A673 (cell line): Measurements from ENCODE around the gene ALDH16A1. TPM values are rescaled to one million over a fixed set of nuclear protein-coding genes. Genes with fewer than 3 reads are reported as not detected.

Experiments
- BruUV-seq: library from RNA; stranded (reverse); fragments of 400-500 nt; replicated peaks from 2 replicates; lab custom pipeline; 2021; lab: Mats Ljungman, UMichigan
- CTCF ChIA-PET: fragments of 300-600 bp; sonication (Branson Sonifier 250); formaldehyde crosslinking; loops from one replicate; lab custom pipeline; 2022; ENCODE audit warnings: antibody characterized with exemption; lab: Charles Lee
- POLR2A ChIA-PET: fragments of 300-600 bp; sonication (Branson Sonifier 250); formaldehyde crosslinking; loops from one replicate; lab custom pipeline; 2022; ENCODE audit warnings: antibody characterized with exemption; ENCODE audit not compliant: low non-redundant PET; lab: Charles Lee
- DNase-seq: peaks from one replicate; pipeline ENCODE4 v3.0.0-alpha.2; 2015; ENCODE audit warnings: low spot score
- H3K27ac ChIP-seq: fragments of 200-600 bp; sonication (generic); 2 replicates; pipeline ENCODE4 v1.5.1; 2016; ENCODE audit warnings: mixed run types, low read depth, mild to moderate bottlenecking, mixed read lengths, antibody characterized with exemption, low read length; ENCODE audit not compliant: poor library complexity, severe bottlenecking
- H3K27me3 ChIP-seq: fragments of 200-600 bp; sonication (generic); replicated peaks from 2 replicates; pipeline ENCODE4 v1.6.1; 2017; ENCODE audit warnings: mixed run types, low read depth, mild to moderate bottlenecking, mixed read lengths, antibody characterized with exemption, low read length; ENCODE audit not compliant: insufficient read depth, poor library complexity
- H3K36me3 ChIP-seq: fragments of 200-600 bp; sonication (generic); 2 replicates; pipeline ENCODE4 v1.6.1; 2016; ENCODE audit warnings: mixed run types, mild to moderate bottlenecking, mixed read lengths, antibody characterized with exemption, low read length; ENCODE audit not compliant: insufficient read depth, poor library complexity, severe bottlenecking
- H3K4me1 ChIP-seq: fragments of 200-600 bp; sonication (generic); 2 replicates; pipeline ENCODE4 v1.6.1; 2017; ENCODE audit warnings: mixed run types, mild to moderate bottlenecking, mixed read lengths, antibody characterized with exemption, low read length; ENCODE audit not compliant: insufficient read depth, poor library complexity, severe bottlenecking
- H3K4me3 ChIP-seq: fragments of 200-600 bp; sonication (generic); 2 replicates; pipeline ENCODE4 v1.5.1; 2016; ENCODE audit warnings: low read depth, mixed run types, mild to moderate bottlenecking, mixed read lengths, low read length; ENCODE audit not compliant: poor library complexity, severe bottlenecking
- H3K9me3 ChIP-seq: fragments of 200-600 bp; sonication (generic); 2 replicates; pipeline ENCODE4 v1.6.1; 2016; ENCODE audit warnings: mixed run types, low read depth, mild to moderate bottlenecking, mixed read lengths, antibody characterized with exemption, low read length; ENCODE audit not compliant: poor library complexity, severe bottlenecking
- CTCF ChIP-seq: fragments of 300-800, 200-600 bp; sonication (generic); conservative IDR thresholded peaks from 2 replicates; pipeline ENCODE4 v1.5.1; 2017; ENCODE audit warnings: low read depth, mild to moderate bottlenecking, antibody characterized with exemption, low read length, moderate library complexity, mixed read lengths
- EZH2 ChIP-seq: fragments of 200-600 bp; sonication (generic); IDR thresholded peaks from 2 replicates; pipeline ENCODE4 v1.6.1; 2017; ENCODE audit warnings: borderline replicate concordance, low read depth, mild to moderate bottlenecking, mixed read lengths, antibody characterized with exemption, low read length; ENCODE audit not compliant: poor library complexity, severe bottlenecking
- intact Hi-C: fragments of 100-400 bp; cut with micrococcal nuclease; formaldehyde crosslinking; loops from one replicate; pipeline ENCODE4 v1.10.0; 2022; ENCODE audit not compliant: unreplicated experiment
- total RNA-seq: library from RNA; stranded (reverse); gene quantifications from 2 replicates; pipeline ENCODE4 v1.2.3, GENCODE V29; 2021

ALDH16A1 gene
- total RNA-seq, 1 experiment from 2014 or later = 23.2 TPM

GRCh38 chr19:49428547-49429451, 24.2 kb upstream of the ALDH16A1 start:
- POLR2A ChIA-PET = no interaction called here
- BruUV-seq = no TSS peak
- Histone ChIP-seq H3K4me3 (no peak overlapping the region), H3K27ac (no peak overlapping the region), H3K36me3 (no peaks in the 10 kb centered on the region), H3K27me3 (peaks cover 49% of the 10 kb centered on the region), H3K4me1 (peaks cover 10% of the 10 kb centered on the region), H3K9me3 (no peaks in the 10 kb centered on the region)
- CTCF ChIA-PET = interaction anchor here (0.7 kb wide), 1 partner anchor 10 kb away, joined by 3 read pairs; no protein-coding TSS in a partner anchor
- intact Hi-C loops = no loop called here
- no peak for DNase-seq
- TF ChIP-seq CTCF = no peak
- no peak for TF ChIP-seq EZH2

DNA sequence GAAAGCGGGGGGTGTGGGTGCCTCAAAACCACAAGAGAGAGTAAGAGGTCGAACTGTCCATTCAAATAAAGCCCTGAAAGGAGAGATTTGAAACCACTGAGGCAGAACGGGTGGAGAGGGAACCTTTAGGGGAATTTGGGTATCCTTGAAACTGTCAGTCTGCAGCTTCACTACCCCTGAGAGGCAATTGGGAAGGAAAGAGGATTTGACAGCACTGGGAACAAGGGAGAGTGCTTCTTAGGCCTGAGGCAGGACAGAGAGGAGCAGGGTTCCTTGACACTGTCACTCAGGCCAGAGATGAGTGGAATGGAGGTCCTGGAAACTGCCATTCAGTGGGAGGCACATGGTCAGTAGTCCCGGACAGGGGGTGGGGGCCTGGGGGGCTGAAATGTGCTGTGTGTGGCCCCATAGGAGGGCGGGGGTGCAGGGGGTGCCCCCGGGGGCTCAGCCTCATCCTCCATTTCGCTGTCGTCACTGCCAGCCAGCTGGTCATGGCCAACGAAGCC, 22.8 kb upstream of the ALDH16A1 start:
- ChIA-PET POLR2A (no interaction called here), CTCF (interaction anchor here (0.7 kb wide), 1 partner anchor 39 kb away, joined by 3 read pairs; no protein-coding TSS in a partner anchor)
- no peaks in the 10 kb centered on the region for H3K9me3 ChIP-seq
- H3K27me3 ChIP-seq = peaks cover 35% of the 10 kb centered on the region
- no TSS peak for BruUV-seq
- H3K4me3 ChIP-seq = no peak overlapping the region
- peaks cover 10% of the 10 kb centered on the region for H3K4me1 ChIP-seq
- no peak for DNase-seq
- H3K27ac ChIP-seq = no peak overlapping the region
- TF ChIP-seq EZH2 (no peak), CTCF (no peak)
- intact Hi-C loops = no loop called here
- H3K36me3 ChIP-seq = no peaks in the 10 kb centered on the region

DNA sequence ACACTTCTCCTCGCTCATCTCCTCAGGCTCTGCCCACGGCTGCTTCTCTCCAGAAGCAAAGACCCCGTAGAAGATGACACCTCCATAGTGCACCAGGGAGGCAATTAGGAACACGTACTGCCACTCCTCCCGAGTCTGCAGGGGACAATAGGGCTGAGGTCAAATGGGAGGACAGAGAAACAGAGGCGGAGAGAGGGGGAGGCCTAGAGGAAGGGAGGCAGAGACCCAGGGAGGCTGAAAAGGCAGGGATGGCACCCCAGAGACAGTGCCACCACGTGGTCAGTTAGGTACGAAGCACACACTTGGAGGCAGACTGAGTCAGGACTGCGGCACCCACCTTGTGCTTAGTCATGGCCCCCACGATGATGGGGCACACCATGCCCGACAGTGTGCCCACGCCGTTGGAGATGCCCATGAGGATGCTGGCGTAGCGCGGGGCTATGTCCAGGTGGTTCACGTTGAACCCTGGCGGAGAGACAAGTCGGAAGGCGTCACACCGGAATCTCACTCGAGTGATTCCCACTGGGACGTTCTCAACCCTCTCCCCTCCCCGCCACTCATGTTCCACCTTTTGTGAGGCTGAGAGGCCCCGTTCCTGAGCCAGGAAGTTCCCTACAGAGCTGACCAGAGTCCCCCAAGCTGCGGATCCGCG, 22.2 kb upstream of the ALDH16A1 start:
- Histone ChIP-seq H3K27ac (no peak overlapping the region), H3K9me3 (no peaks in the 10 kb centered on the region), H3K27me3 (peaks cover 29% of the 10 kb centered on the region), H3K36me3 (no peaks in the 10 kb centered on the region), H3K4me1 (peaks cover 9% of the 10 kb centered on the region), H3K4me3 (no peak overlapping the region)
- no TSS peak for BruUV-seq
- TF ChIP-seq CTCF = peak; percentile 64
- TF ChIP-seq EZH2 = no peak
- POLR2A ChIA-PET = no interaction called here
- CTCF ChIA-PET = interaction anchor here (0.5 to 1.0 kb wide), 2 partner anchors 10 to 14 kb away, joined by 3 to 18 read pairs; partner anchors contain the start of gene SLC17A7
- intact Hi-C loops = no loop called here
- DNase-seq = no peak
